K562 (cell line): Measurements from ENCODE around the gene RABL6. TPM values are rescaled to one million over a fixed set of nuclear protein-coding genes. Genes with fewer than 3 reads are reported as not detected.

Experiments used
- BDP1 ChIP-seq: IDR thresholded peaks from 3 replicates; pipeline ENCODE4 v1.6.1; 2011; ENCODE audit not compliant: insufficient read length, insufficient read depth
- CBX5 ChIP-seq: IDR thresholded peaks from 2 replicates; pipeline ENCODE4 v1.6.1; 2014; ENCODE audit warnings: low read depth, borderline replicate concordance
- HDAC1 ChIP-seq, 2 experiments: fragments of 450-650 bp; IDR thresholded peaks; 2 replicates each; pipeline ENCODE4 v1.6.1; 2016 to 2017; ENCODE audit warnings: inconsistent platforms in 1 of 2, mild to moderate bottlenecking in 1 of 2, moderate library complexity in 1 of 2
- ILK ChIP-seq: fragments of 450-650 bp; IDR thresholded peaks from 2 replicates; pipeline ENCODE4 v1.6.1; 2016; ENCODE audit warnings: missing genetic modification characterization, low read depth, mild to moderate bottlenecking, missing compliant biosample characterization, moderate library complexity, borderline replicate concordance
- PHTF2 ChIP-seq: fragments of 250-450 bp; sonication (Bioruptor Pico); IDR thresholded peaks from 2 replicates; pipeline ENCODE4 v1.5.0; 2021; ENCODE audit warnings: mild to moderate bottlenecking
- PURB ChIP-seq: sonication (generic); formaldehyde crosslinking; IDR thresholded peaks from 2 replicates; pipeline ENCODE4 v1.9.0; 2021; ENCODE audit warnings: low read depth, mild to moderate bottlenecking, missing genetic modification reagents
- SAP30 ChIP-seq: fragments of 200-600 bp; sonication (generic); IDR thresholded peaks from 2 replicates; pipeline ENCODE4 v1.6.1; 2012; ENCODE audit warnings: borderline replicate concordance, low read depth, mild to moderate bottlenecking, moderate library complexity, low read length, control low read depth, inconsistent platforms; ENCODE audit not compliant: insufficient read depth, poor library complexity, severe bottlenecking
- SOX6 ChIP-seq: fragments of 450-650 bp; IDR thresholded peaks from 2 replicates; pipeline ENCODE4 v1.6.1; 2014; ENCODE audit warnings: mild to moderate bottlenecking
- ZC3H8 ChIP-seq: fragments of 450-650 bp; IDR thresholded peaks from 2 replicates; pipeline ENCODE4 v1.6.1; 2017
- ZNF134 ChIP-seq: fragments of 250-450 bp; sonication (Bioruptor Pico); conservative IDR thresholded peaks from 2 replicates; pipeline ENCODE4 v1.4.0; 2020
- ZNF263 ChIP-seq: sonication (generic); formaldehyde crosslinking; IDR thresholded peaks from 2 replicates; pipeline ENCODE4 v1.8.0; 2022; ENCODE audit warnings: mild to moderate bottlenecking, missing genetic modification reagents, borderline replicate concordance
- ZNF274 ChIP-seq: IDR thresholded peaks from 2 replicates; pipeline ENCODE4 v1.6.1; 2011; ENCODE audit warnings: low read depth, mild to moderate bottlenecking, low read length, moderate library complexity, borderline replicate concordance
- polyA plus RNA-seq, 8 experiments: library from polyadenylated mRNA; depleted of rRNA in 4 of 8; stranded (reverse) in 5 of 8; unstranded in 3 of 8; fragments of >200 nt; fragmentation: Nextera tagmentation in 2 of 8; fragmentation: Illumina TruSeq in 1 of 8; extraction: Ambion mirVana in 2 of 8; extraction: Trizol in 1 of 8; gene quantifications; 2 replicates each; pipeline versions ENCODE4 v1.2.1 to v1.2.3, GENCODE V29; 2011 to 2014; ENCODE audit warnings: inconsistent platforms in 1 of 8, missing spikeins in 1 of 8
- total RNA-seq, 7 experiments: library from RNA; depleted of rRNA in 6 of 7; stranded (reverse); fragments of >200 nt in 6 of 7; fragmentation: Illumina TruSeq in 2 of 7; extraction: Trizol in 2 of 7; gene quantifications; 2 replicates each; pipeline versions ENCODE4 v1.2.1 to v1.2.3, GENCODE V29; 2011 to 2021; ENCODE audit warnings: low replicate concordance in 1 of 7
- TF ChIP-seq, protein P1 (sequence below): sonication (generic); formaldehyde crosslinking; IDR thresholded peaks from 2 replicates; pipeline ENCODE4 v1.8.0; 2022; ENCODE audit warnings: mild to moderate bottlenecking, missing genetic modification reagents
- TF ChIP-seq, protein P2 (sequence below): fragments of 250-450 bp; sonication (Bioruptor Pico); IDR thresholded peaks from 2 replicates; pipeline ENCODE4 v1.4.0; 2020

Gene RABL6
- total and polyA plus RNA-seq, 9 of the 15 experiments (the other 6 are each of a cell fraction or from before 2014, with no cell fraction given) = 5.6 to 181 (median 84.5) TPM

DNA sequence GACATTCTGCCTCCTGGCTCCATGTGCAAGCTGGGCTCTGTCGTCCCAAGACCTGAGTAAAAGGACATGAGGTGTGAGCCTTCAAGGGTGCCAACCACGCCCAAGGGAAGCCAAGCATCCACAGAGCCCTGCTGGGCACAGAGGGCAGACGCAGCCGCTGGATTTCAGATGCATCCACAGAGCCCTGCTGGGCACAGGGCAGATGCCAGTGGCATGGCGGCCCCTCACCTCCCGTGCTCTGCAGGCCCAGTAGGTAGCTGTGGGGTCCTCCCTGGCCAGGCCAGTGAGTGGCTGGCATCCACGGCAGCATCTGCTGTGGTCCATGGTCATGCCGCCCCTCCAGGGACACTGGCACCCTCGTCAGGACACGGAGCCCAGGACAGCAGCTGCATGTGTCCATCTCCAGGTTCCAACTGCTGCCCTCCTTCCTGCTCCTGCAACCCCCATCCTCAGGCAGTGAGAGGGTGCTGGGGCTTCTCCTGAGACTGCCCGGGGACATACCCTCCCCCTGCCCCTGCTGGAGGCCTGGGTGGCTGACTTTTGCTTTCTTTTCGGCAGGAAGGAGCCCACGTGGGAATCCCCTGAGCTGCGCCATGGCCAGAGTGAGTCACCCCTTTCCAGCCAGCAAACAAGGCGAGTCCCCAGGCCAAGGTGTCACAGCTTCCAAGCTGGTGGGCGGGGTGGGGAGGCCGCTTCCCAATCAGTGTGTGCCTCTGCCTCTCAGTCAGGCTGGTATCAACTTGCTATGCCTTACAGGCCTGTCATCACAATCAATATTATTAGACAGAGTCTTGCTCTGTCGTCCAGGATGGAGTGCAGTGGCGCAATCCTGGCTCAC is 74.6 kb downstream of the RABL6 start (continued):
- TF ChIP-seq, protein P1, sequence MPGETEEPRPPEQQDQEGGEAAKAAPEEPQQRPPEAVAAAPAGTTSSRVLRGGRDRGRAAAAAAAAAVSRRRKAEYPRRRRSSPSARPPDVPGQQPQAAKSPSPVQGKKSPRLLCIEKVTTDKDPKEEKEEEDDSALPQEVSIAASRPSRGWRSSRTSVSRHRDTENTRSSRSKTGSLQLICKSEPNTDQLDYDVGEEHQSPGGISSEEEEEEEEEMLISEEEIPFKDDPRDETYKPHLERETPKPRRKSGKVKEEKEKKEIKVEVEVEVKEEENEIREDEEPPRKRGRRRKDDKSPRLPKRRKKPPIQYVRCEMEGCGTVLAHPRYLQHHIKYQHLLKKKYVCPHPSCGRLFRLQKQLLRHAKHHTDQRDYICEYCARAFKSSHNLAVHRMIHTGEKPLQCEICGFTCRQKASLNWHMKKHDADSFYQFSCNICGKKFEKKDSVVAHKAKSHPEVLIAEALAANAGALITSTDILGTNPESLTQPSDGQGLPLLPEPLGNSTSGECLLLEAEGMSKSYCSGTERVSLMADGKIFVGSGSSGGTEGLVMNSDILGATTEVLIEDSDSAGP (CRISPR knock-in tag) = 0 out of 2 replicates have a peak, but pooled peaks have one; percentile 10
- TF ChIP-seq ILK (no peak), ZNF134 (peak; percentile 37; the same call in 1 of the 2 replicates), PURB (CRISPR knock-in tag) (no peak), BDP1 (no peak), SAP30 (peak; percentile 65), ZC3H8 (no peak), SOX6 (no peak), CBX5 (no peak), HDAC1 (IDR thresholded peaks at IDR 0.05) (peak in 1 of 2 experiments; percentile 79; a peak in 2 of 4 replicates), PHTF2 (CRISPR knock-in tag) (no peak), ZNF263 (CRISPR knock-in tag) (no peak), ZNF274 (no peak)
- TF ChIP-seq, protein P2, sequence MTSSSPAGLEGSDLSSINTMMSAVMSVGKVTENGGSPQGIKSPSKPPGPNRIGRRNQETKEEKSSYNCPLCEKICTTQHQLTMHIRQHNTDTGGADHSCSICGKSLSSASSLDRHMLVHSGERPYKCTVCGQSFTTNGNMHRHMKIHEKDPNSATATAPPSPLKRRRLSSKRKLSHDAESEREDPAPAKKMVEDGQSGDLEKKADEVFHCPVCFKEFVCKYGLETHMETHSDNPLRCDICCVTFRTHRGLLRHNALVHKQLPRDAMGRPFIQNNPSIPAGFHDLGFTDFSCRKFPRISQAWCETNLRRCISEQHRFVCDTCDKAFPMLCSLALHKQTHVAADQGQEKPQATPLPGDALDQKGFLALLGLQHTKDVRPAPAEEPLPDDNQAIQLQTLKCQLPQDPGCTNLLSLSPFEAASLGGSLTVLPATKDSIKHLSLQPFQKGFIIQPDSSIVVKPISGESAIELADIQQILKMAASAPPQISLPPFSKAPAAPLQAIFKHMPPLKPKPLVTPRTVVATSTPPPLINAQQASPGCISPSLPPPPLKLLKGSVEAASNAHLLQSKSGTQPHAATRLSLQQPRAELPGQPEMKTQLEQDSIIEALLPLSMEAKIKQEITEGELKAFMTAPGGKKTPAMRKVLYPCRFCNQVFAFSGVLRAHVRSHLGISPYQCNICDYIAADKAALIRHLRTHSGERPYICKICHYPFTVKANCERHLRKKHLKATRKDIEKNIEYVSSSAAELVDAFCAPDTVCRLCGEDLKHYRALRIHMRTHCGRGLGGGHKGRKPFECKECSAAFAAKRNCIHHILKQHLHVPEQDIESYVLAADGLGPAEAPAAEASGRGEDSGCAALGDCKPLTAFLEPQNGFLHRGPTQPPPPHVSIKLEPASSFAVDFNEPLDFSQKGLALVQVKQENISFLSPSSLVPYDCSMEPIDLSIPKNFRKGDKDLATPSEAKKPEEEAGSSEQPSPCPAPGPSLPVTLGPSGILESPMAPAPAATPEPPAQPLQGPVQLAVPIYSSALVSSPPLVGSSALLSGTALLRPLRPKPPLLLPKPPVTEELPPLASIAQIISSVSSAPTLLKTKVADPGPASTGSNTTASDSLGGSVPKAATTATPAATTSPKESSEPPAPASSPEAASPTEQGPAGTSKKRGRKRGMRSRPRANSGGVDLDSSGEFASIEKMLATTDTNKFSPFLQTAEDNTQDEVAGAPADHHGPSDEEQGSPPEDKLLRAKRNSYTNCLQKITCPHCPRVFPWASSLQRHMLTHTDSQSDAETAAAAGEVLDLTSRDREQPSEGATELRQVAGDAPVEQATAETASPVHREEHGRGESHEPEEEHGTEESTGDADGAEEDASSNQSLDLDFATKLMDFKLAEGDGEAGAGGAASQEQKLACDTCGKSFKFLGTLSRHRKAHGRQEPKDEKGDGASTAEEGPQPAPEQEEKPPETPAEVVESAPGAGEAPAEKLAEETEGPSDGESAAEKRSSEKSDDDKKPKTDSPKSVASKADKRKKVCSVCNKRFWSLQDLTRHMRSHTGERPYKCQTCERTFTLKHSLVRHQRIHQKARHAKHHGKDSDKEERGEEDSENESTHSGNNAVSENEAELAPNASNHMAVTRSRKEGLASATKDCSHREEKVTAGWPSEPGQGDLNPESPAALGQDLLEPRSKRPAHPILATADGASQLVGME (CRISPR knock-in tag) = no peak
